HepG2 (cell line): ENCODE data around the gene PSMD3. TPM values are rescaled to one million over a fixed set of nuclear protein-coding genes. Genes with fewer than 3 reads are reported as not detected.
A peak's percentile ranks its signal among the peaks of the same experiment; 100 is the strongest.

Experiments
- PHF20 ChIP-seq: sonication (generic); formaldehyde crosslinking; IDR thresholded peaks from 2 replicates; pipeline ENCODE4 v1.5.0; 2020; ENCODE audit warnings: mild to moderate bottlenecking, missing genetic modification reagents
- RFX1 ChIP-seq: fragments of 450-650 bp; IDR thresholded peaks from 2 replicates; pipeline ENCODE4 v1.6.1; 2017
- SIN3A ChIP-seq: IDR thresholded peaks from 2 replicates; pipeline ENCODE4 v1.6.1; 2011; ENCODE audit warnings: low read depth, mild to moderate bottlenecking, control low read depth, low read length, borderline replicate concordance
- SOX5 ChIP-seq: IDR thresholded peaks from 2 replicates; pipeline ENCODE4 v1.6.1; 2016; ENCODE audit warnings: borderline replicate concordance
- TBL1XR1 ChIP-seq: fragments of 150-350 bp; IDR thresholded peaks from 2 replicates; pipeline ENCODE4 v1.6.1; 2014; ENCODE audit warnings: borderline replicate concordance, low read length; ENCODE audit not compliant: partially characterized antibody
- ZBTB1 ChIP-seq: sonication (generic); formaldehyde crosslinking; IDR thresholded peaks from 2 replicates; pipeline ENCODE4 v1.4.0; 2020; ENCODE audit warnings: missing genetic modification reagents, borderline replicate concordance
- ZKSCAN1 ChIP-seq: fragments of 150-350 bp; IDR thresholded peaks from 2 replicates; pipeline ENCODE4 v1.6.1; 2014; ENCODE audit warnings: low read length
- ZNF383 ChIP-seq: sonication (generic); formaldehyde crosslinking; IDR thresholded peaks from 2 replicates; pipeline ENCODE4 v1.4.0; 2020; ENCODE audit warnings: missing genetic modification reagents, mild to moderate bottlenecking, borderline replicate concordance
- ZNF44 ChIP-seq: sonication (generic); formaldehyde crosslinking; IDR thresholded peaks from 2 replicates; pipeline ENCODE4 v1.5.1; 2020; ENCODE audit warnings: mild to moderate bottlenecking, missing genetic modification reagents
- ZNF747 ChIP-seq: sonication (generic); formaldehyde crosslinking; IDR thresholded peaks from 2 replicates; pipeline ENCODE4 v1.8.1; 2023; ENCODE audit warnings: missing genetic modification reagents, mild to moderate bottlenecking, borderline replicate concordance
- polyA plus RNA-seq, 8 experiments: library from polyadenylated mRNA; depleted of rRNA in 3 of 8; stranded (reverse) in 7 of 8; unstranded in 1 of 8; fragments of >200 nt; fragmentation: Illumina TruSeq in 4 of 8; extraction: Trizol in 4 of 8; gene quantifications; 2 replicates each; pipeline versions ENCODE4 v1.2.1 to v1.2.3, GENCODE V29; 2011 to 2016; ENCODE audit warnings: low read depth in 4 of 8, missing spikeins in 1 of 8, mixed read lengths in 1 of 8; ENCODE audit not compliant: insufficient read depth in 1 of 8
- total RNA-seq, 5 experiments: library from RNA; depleted of rRNA; stranded (reverse); fragments of >200 nt; fragmentation: Illumina TruSeq; extraction: Trizol; gene quantifications; 2 replicates each; pipeline ENCODE4 v1.2.3, GENCODE V29; 2016; ENCODE audit warnings: low read depth in 1 of 5
- TF ChIP-seq, protein P1 (sequence below): sonication (generic); formaldehyde crosslinking; IDR thresholded peaks from 2 replicates; pipeline ENCODE4 v1.4.0; 2020; ENCODE audit warnings: missing genetic modification reagents
- TF ChIP-seq, protein P2 (sequence below): sonication (generic); formaldehyde crosslinking; IDR thresholded peaks from 2 replicates; pipeline ENCODE4 v1.4.0; 2020; ENCODE audit warnings: missing genetic modification reagents
- TF ChIP-seq, protein P3 (sequence below): sonication (generic); formaldehyde crosslinking; IDR thresholded peaks from 2 replicates; pipeline ENCODE4 v1.5.1; 2020; ENCODE audit warnings: mild to moderate bottlenecking, missing genetic modification reagents, moderate library complexity

PSMD3 gene
- total and polyA plus RNA-seq, 2 of the 13 experiments (the other 11 are each of a cell fraction or from before 2014, with no cell fraction given) = 97.4 to 146 TPM

DNA sequence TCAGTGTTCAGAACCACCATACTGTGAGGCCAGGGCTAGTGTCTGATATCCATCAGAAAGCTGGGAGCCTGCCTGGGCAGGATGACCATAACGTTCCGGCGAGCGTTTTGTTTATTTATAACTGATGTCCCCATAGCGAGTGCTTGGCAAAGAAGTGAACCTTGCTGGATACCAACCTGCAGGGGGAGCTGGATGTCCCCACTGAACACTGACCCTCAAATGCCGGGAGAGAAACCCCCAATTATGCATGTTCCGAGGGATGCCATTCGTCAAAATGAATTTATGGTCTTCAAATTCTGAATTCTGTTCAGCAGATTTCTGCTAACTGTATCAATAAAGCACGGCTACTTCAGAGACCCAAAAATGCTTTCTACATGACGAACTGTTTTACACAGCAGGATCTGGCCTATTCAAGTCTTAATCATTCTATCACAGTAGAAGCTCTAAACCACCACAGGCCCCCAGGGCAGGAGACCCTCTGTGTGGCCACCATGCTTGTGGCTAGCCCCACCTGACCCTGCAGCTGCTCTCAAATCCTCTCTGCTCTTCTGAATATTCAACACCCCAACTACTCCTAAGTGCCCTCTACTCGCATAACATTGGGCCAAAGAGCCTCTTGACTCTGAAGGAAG lies 58.4 kb downstream of the PSMD3 start (continued):
- TF ChIP-seq, protein P1, sequence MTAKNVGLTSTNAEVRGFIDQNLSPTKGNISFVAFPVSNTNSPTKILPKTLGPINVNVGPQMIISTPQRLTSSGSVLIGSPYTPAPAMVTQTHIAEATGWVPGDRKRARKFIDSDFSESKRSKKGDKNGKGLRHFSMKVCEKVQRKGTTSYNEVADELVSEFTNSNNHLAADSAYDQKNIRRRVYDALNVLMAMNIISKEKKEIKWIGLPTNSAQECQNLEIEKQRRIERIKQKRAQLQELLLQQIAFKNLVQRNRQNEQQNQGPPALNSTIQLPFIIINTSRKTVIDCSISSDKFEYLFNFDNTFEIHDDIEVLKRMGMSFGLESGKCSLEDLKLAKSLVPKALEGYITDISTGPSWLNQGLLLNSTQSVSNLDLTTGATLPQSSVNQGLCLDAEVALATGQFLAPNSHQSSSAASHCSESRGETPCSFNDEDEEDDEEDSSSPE (CRISPR knock-in tag) = 0 out of 2 replicates have a peak, but pooled peaks have one; percentile 44
- TF ChIP-seq ZBTB1 (CRISPR knock-in tag) (no peak), PHF20 (no peak), ZNF44 (no peak), ZKSCAN1 (no peak), SIN3A (no peak), RFX1 (peak; percentile 38; the same call in 1 of the 2 replicates), SOX5 (peak; percentile 38; the same call in 1 of the 2 replicates), TBL1XR1 (no peak), ZNF383 (CRISPR knock-in tag) (no peak), ZNF747 (CRISPR knock-in tag) (no peak)
- TF ChIP-seq, protein P2, sequence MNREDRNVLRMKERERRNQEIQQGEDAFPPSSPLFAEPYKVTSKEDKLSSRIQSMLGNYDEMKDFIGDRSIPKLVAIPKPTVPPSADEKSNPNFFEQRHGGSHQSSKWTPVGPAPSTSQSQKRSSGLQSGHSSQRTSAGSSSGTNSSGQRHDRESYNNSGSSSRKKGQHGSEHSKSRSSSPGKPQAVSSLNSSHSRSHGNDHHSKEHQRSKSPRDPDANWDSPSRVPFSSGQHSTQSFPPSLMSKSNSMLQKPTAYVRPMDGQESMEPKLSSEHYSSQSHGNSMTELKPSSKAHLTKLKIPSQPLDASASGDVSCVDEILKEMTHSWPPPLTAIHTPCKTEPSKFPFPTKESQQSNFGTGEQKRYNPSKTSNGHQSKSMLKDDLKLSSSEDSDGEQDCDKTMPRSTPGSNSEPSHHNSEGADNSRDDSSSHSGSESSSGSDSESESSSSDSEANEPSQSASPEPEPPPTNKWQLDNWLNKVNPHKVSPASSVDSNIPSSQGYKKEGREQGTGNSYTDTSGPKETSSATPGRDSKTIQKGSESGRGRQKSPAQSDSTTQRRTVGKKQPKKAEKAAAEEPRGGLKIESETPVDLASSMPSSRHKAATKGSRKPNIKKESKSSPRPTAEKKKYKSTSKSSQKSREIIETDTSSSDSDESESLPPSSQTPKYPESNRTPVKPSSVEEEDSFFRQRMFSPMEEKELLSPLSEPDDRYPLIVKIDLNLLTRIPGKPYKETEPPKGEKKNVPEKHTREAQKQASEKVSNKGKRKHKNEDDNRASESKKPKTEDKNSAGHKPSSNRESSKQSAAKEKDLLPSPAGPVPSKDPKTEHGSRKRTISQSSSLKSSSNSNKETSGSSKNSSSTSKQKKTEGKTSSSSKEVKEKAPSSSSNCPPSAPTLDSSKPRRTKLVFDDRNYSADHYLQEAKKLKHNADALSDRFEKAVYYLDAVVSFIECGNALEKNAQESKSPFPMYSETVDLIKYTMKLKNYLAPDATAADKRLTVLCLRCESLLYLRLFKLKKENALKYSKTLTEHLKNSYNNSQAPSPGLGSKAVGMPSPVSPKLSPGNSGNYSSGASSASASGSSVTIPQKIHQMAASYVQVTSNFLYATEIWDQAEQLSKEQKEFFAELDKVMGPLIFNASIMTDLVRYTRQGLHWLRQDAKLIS (CRISPR knock-in tag) = 0 out of 2 replicates have a peak, but pooled peaks have one; percentile 34
- TF ChIP-seq, protein P3, sequence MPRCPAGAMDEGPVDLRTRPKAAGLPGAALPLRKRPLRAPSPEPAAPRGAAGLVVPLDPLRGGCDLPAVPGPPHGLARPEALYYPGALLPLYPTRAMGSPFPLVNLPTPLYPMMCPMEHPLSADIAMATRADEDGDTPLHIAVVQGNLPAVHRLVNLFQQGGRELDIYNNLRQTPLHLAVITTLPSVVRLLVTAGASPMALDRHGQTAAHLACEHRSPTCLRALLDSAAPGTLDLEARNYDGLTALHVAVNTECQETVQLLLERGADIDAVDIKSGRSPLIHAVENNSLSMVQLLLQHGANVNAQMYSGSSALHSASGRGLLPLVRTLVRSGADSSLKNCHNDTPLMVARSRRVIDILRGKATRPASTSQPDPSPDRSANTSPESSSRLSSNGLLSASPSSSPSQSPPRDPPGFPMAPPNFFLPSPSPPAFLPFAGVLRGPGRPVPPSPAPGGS (CRISPR knock-in tag) = no peak
